Esophagus squamous epithelium (tissue), 4 donors: ENCODE data around the gene TBC1D14.

ENCODE experiments used
- CTCF ChIP-seq, 6 experiments: fragments of 450-650 bp in 4 of 6; fragments of 200-600 bp in 2 of 6; sonication (generic) in 2 of 6; IDR thresholded peaks; one replicate each; pipeline ENCODE4 v1.5.1; 2016 to 2019; ENCODE audit warnings: antibody characterized with exemption in 6 of 6, mild to moderate bottlenecking in 4 of 6, moderate library complexity in 4 of 6
- POLR2A ChIP-seq, 4 donors: fragments of 450-650 bp; IDR thresholded peaks; one replicate each; pipeline ENCODE4 v1.6.1; 2017; ENCODE audit warnings: antibody characterized with exemption in 4 of 4, mild to moderate bottlenecking in 4 of 4, moderate library complexity in 3 of 4

DNA sequence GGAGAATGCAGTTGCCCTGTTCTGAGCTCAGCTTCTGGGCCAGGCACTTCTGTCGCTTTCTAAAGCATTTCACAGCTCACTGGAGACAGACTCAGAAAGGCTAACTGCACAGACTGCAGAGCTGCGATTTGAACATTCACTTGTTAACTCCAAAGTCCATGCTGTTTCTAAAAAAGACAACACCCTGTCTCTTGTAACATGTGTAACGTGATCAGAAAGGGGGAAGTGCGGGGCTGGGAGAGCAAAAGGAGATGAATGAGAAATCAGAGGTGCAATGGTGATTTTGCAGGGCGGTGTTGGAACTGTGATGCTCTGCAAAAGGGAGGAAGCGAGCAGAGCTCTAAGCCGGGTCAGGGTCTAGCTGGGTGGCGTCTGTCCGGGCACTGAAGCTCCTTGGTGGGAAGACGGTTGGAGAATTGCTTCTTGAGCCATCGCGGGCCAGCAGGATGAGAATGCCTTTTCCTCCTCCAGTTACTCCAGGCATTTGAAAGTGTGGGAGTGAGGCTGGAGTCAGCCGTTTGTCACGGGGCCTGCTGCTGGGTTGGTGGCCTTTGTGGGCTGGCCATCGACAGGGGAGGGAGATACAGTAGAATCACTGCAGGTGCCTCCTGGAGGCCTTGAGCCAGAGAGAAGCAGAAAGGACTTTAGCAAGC is 20.3 kb downstream of the TBC1D14 start:
- TF ChIP-seq CTCF (IDR thresholded peaks at IDR 0.05) (no peak), POLR2A (IDR thresholded peaks at IDR 0.05) (no peak)
